ENCODE results near the gene SSBP4.
A peak's percentile ranks its signal among the peaks of the same experiment; 100 is the strongest.
"Not testable (repeated sequence)": the region's sequence is repeated elsewhere in the genome, so short reads cannot be mapped to it uniquely, and the experiment has no call there.

SSBP4 gene

GRCh38 chr19:18397242-18398202 is 21.7 kb upstream of the SSBP4 start, which contains the start of gene LRRC25:
LRRC25 (minus strand) TSS chr19:18397622; CDS start chr19:18396963, 659 bp downstream.
- Histone ChIP-seq H3K9me3 (ENCODE audit: control insufficient read depth, low read length) (no peaks in the 10 kb centered on the region), H3K9ac (ENCODE audit: low read length) (no peak within 1 kb of the TSS), H3K27me3 (replicated peaks; ENCODE audit: control insufficient read depth, insufficient read depth, low read length) (peaks cover 7% of the 10 kb centered on the region), H3K36me3 (ENCODE audit: control insufficient read depth, insufficient read depth, low read length, severe bottlenecking) (no peaks in the 10 kb centered on the region), H3K4me1 (ENCODE audit: control insufficient read depth, insufficient read depth, low read length) (peaks cover 7% of the 10 kb centered on the region), H3K4me3 (ENCODE audit: low read length) (no peak within 1 kb of the TSS)
- DNase-seq (ENCODE audit: low read depth), result no peak

GRCh38 chr19:18399008-18399407 is 20.2 kb upstream of the SSBP4 start:
- H3K27me3 ChIP-seq (replicated peaks; ENCODE audit: control insufficient read depth, insufficient read depth, low read length), result peaks cover 7% of the 10 kb centered on the region
- DNase-seq (ENCODE audit: low read depth), result peak; percentile 50
- H3K9me3 ChIP-seq (ENCODE audit: control insufficient read depth, low read length), result no peaks in the 10 kb centered on the region
- peaks cover 7% of the 10 kb centered on the region for H3K4me1 ChIP-seq (ENCODE audit: control insufficient read depth, insufficient read depth, low read length)
- H3K4me3 ChIP-seq (ENCODE audit: low read length), result no peak overlapping the region
- no peaks in the 10 kb centered on the region for H3K36me3 ChIP-seq (ENCODE audit: control insufficient read depth, insufficient read depth, low read length, severe bottlenecking)
- H3K9ac ChIP-seq (ENCODE audit: low read length), result no peak overlapping the region

GRCh38 chr19:18401580-18402112 is 17.6 kb upstream of the SSBP4 start:
- Histone ChIP-seq H3K36me3 (ENCODE audit: control insufficient read depth, insufficient read depth, low read length, severe bottlenecking) (no peaks in the 10 kb centered on the region), H3K4me3 (ENCODE audit: low read length) (no peak overlapping the region), H3K27me3 (replicated peaks; ENCODE audit: control insufficient read depth, insufficient read depth, low read length) (peaks cover 7% of the 10 kb centered on the region), H3K9ac (ENCODE audit: low read length) (no peak overlapping the region), H3K9me3 (ENCODE audit: control insufficient read depth, low read length) (no peaks in the 10 kb centered on the region), H3K4me1 (ENCODE audit: control insufficient read depth, insufficient read depth, low read length) (peaks cover 7% of the 10 kb centered on the region)
- DNase-seq (ENCODE audit: low read depth), result peak; percentile 67

- not testable (repeated sequence) for H3K4me3 ChIP-seq (ENCODE audit: low read length); H3K9ac ChIP-seq (ENCODE audit: low read length)
These were observed 16.5 kb upstream of the SSBP4 start for GRCh38 chr19:18402455-18403248.

GRCh38 chr19:18405754-18406153 is 13.4 kb upstream of the SSBP4 start:
- not testable (repeated sequence) for H3K9me3 ChIP-seq (ENCODE audit: control insufficient read depth, low read length); H3K9ac ChIP-seq (ENCODE audit: low read length); DNase-seq (ENCODE audit: low read depth); H3K4me3 ChIP-seq (ENCODE audit: low read length); H3K36me3 ChIP-seq (ENCODE audit: control insufficient read depth, insufficient read depth, low read length, severe bottlenecking); H3K4me1 ChIP-seq (ENCODE audit: control insufficient read depth, insufficient read depth, low read length); H3K27me3 ChIP-seq (replicated peaks; ENCODE audit: control insufficient read depth, insufficient read depth, low read length)

More at GRCh38 chr19:18402455-18403248, 16.5 kb upstream of the SSBP4 start:
- not testable (repeated sequence) for H3K27me3 ChIP-seq (replicated peaks; ENCODE audit: control insufficient read depth, insufficient read depth, low read length); H3K36me3 ChIP-seq (ENCODE audit: control insufficient read depth, insufficient read depth, low read length, severe bottlenecking); DNase-seq (ENCODE audit: low read depth); H3K9me3 ChIP-seq (ENCODE audit: control insufficient read depth, low read length); H3K4me1 ChIP-seq (ENCODE audit: control insufficient read depth, insufficient read depth, low read length)

GRCh38 chr19:18406749-18407148 is 12.4 kb upstream of the SSBP4 start:
- no peaks in the 10 kb centered on the region for H3K9me3 ChIP-seq (ENCODE audit: control insufficient read depth, low read length)
- no peak overlapping the region for H3K9ac ChIP-seq (ENCODE audit: low read length)
- H3K4me3 ChIP-seq (ENCODE audit: low read length), result no peak overlapping the region

GRCh38 chr19:18408053-18408476 is 11.1 kb upstream of the SSBP4 start:
- H3K4me1 ChIP-seq (ENCODE audit: control insufficient read depth, insufficient read depth, low read length), result peaks cover 3% of the 10 kb centered on the region
- no peak for DNase-seq (ENCODE audit: low read depth)
- no peak overlapping the region for H3K4me3 ChIP-seq (ENCODE audit: low read length)
- H3K27me3 ChIP-seq (replicated peaks; ENCODE audit: control insufficient read depth, insufficient read depth, low read length), result no peaks in the 10 kb centered on the region
- H3K9ac ChIP-seq (ENCODE audit: low read length), result no peak overlapping the region
- H3K9me3 ChIP-seq (ENCODE audit: control insufficient read depth, low read length), result no peaks in the 10 kb centered on the region
- no peaks in the 10 kb centered on the region for H3K36me3 ChIP-seq (ENCODE audit: control insufficient read depth, insufficient read depth, low read length, severe bottlenecking)

More at GRCh38 chr19:18406749-18407148, 12.4 kb upstream of the SSBP4 start:
- no peaks in the 10 kb centered on the region for H3K27me3 ChIP-seq (replicated peaks; ENCODE audit: control insufficient read depth, insufficient read depth, low read length)
- H3K36me3 ChIP-seq (ENCODE audit: control insufficient read depth, insufficient read depth, low read length, severe bottlenecking), result no peaks in the 10 kb centered on the region
- peaks cover 3% of the 10 kb centered on the region for H3K4me1 ChIP-seq (ENCODE audit: control insufficient read depth, insufficient read depth, low read length)
- DNase-seq (ENCODE audit: low read depth), result no peak

GRCh38 chr19:18412610-18413239 is 6.5 kb upstream of the SSBP4 start:
- H3K4me3 ChIP-seq (ENCODE audit: low read length), result no peak overlapping the region

GRCh38 chr19:18414504-18415177 is 4.6 kb upstream of the SSBP4 start:
- no peak for DNase-seq (ENCODE audit: low read depth)

More at GRCh38 chr19:18412610-18413239, 6.5 kb upstream of the SSBP4 start:
- no peak for DNase-seq (ENCODE audit: low read depth)
- H3K9me3 ChIP-seq (ENCODE audit: control insufficient read depth, low read length), result no peaks in the 10 kb centered on the region
- no peaks in the 10 kb centered on the region for H3K27me3 ChIP-seq (replicated peaks; ENCODE audit: control insufficient read depth, insufficient read depth, low read length)
- no peaks in the 10 kb centered on the region for H3K36me3 ChIP-seq (ENCODE audit: control insufficient read depth, insufficient read depth, low read length, severe bottlenecking)
- H3K9ac ChIP-seq (ENCODE audit: low read length), result no peak overlapping the region
- H3K4me1 ChIP-seq (ENCODE audit: control insufficient read depth, insufficient read depth, low read length), result peaks cover 31% of the 10 kb centered on the region

GRCh38 chr19:18415178-18415867 is 3.9 kb upstream of the SSBP4 start:
- peaks cover 42% of the 10 kb centered on the region for H3K4me1 ChIP-seq (ENCODE audit: control insufficient read depth, insufficient read depth, low read length)
- no peaks in the 10 kb centered on the region for H3K36me3 ChIP-seq (ENCODE audit: control insufficient read depth, insufficient read depth, low read length, severe bottlenecking)
- peak overlapping the region; percentile 86 for H3K9ac ChIP-seq (ENCODE audit: low read length)
- no peaks in the 10 kb centered on the region for H3K9me3 ChIP-seq (ENCODE audit: control insufficient read depth, low read length)
- H3K4me3 ChIP-seq (ENCODE audit: low read length), result peak overlapping the region; percentile 70
- H3K27me3 ChIP-seq (replicated peaks; ENCODE audit: control insufficient read depth, insufficient read depth, low read length), result no peaks in the 10 kb centered on the region
- DNase-seq (ENCODE audit: low read depth), result peak; percentile 53

More at GRCh38 chr19:18414504-18415177, 4.6 kb upstream of the SSBP4 start:
- H3K27me3 ChIP-seq (replicated peaks; ENCODE audit: control insufficient read depth, insufficient read depth, low read length), result no peaks in the 10 kb centered on the region
- no peaks in the 10 kb centered on the region for H3K36me3 ChIP-seq (ENCODE audit: control insufficient read depth, insufficient read depth, low read length, severe bottlenecking)
- peaks cover 43% of the 10 kb centered on the region for H3K4me1 ChIP-seq (ENCODE audit: control insufficient read depth, insufficient read depth, low read length)
- no peaks in the 10 kb centered on the region for H3K9me3 ChIP-seq (ENCODE audit: control insufficient read depth, low read length)
- H3K4me3 ChIP-seq (ENCODE audit: low read length), result peak overlapping the region; percentile 70
- peak overlapping the region; percentile 86 for H3K9ac ChIP-seq (ENCODE audit: low read length)

Data from adipocyte (in vitro differentiated cells).